SH-SY5Y (cell line): ENCODE results near the gene EXOC6B.

Experiments
- GATA2 ChIP-seq: IDR thresholded peaks from 2 replicates; pipeline ENCODE4 v1.6.1; 2011; ENCODE audit warnings: mild to moderate bottlenecking, low read depth, low read length
- GATA3 ChIP-seq: IDR thresholded peaks from 2 replicates; pipeline ENCODE4 v1.6.1; 2011; ENCODE audit warnings: low read depth, mild to moderate bottlenecking, low read length, moderate library complexity

EXOC6B gene

GRCh38 chr2:72222829-72223564 is 602.8 kb downstream of the EXOC6B start:
- TF ChIP-seq GATA3, result no peak
- TF ChIP-seq GATA2, result peak; percentile 28; the same call in 1 of the 2 replicates

- no peak for TF ChIP-seq GATA2
- no peak for TF ChIP-seq GATA3
Measured at GRCh38 chr2:72220170-72220569, 605.7 kb downstream of the EXOC6B start.

GRCh38 chr2:72214429-72215143 is 611.2 kb downstream of the EXOC6B start:
- TF ChIP-seq GATA3, result no peak
- TF ChIP-seq GATA2, result no peak

DNA sequence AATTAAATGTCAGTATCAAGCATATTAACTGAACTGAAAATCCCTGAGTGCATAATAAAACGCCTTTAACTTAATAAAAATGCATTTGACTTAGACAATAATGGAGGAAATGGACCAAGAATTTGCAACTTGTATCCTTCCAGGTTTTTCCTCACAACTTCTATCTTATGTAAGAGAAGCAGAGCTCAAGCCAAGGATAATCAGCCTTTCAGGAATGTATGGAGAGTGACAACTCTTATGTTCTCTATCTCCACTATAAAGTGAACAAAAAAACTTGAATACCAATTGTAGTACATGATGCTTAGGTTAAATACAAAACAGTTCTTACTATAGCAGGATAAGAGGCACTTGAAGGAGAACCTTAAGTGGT is 613.4 kb downstream of the EXOC6B start:
- TF ChIP-seq GATA3 (no peak), GATA2 (no peak)

GRCh38 chr2:72211777-72212485 is 613.9 kb downstream of the EXOC6B start:
- TF ChIP-seq GATA2 (no peak), GATA3 (no peak)

DNA sequence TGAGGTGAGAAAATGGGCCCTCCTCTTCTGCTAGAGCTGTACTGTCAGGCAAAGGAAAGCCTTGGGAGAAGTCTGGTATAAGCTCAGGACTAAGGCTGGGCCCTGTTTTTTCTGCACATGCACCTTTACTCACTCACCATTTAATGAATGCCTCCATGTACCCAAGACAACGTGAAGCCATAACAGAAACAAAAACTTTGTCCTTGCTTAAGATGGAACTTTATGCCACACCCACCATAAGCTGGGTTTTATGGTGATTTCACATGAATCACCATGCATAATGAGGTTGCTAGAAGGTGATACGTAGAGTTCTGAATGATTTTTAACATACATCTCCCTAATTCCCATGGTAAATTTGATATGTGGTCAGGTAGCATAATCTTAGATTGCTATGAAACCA is 614.5 kb downstream of the EXOC6B start:
- TF ChIP-seq GATA2, result no peak
- TF ChIP-seq GATA3, result no peak

DNA sequence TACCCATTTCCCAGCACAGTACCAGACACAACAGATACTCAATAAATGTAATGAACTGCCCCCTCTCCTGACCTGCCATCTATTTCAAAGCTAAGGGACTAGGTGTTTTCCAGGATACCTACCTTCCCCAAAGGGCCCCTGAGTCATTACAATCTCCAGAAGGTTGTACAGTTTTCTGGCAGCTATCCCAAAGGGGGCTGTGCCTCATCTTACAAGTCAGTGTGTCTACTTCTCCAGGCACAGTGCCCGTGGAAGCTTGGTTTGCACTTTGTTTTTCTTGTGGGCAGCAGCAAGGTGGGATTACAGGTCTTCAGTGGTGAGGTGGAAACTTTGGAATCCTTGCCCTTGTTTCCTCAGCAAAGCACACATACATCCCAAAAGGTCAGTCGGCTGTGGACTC is 615.4 kb downstream of the EXOC6B start:
- TF ChIP-seq GATA3 (no peak), GATA2 (no peak)

DNA sequence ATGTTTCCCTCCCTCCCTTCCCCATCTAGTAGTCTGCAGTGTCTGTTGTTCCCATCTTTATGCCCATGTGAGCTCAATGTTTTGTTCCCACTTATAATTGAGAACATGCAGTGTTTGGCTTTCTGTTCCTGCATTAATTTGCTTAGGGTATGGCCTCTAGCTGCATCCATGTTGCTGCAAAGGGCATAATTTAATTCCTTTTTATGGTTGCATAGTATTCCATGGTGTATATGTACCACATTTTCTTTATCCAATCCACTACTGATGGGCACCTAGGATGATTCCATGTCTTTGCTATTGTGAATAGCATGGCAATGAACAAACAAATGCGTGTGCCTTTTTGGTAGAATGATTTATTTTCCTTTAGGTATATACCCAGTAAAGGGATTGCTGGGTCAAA is 617.6 kb downstream of the EXOC6B start:
- TF ChIP-seq GATA3 (no peak), GATA2 (no peak)

- no peak for TF ChIP-seq GATA2
- no peak for TF ChIP-seq GATA3
Measured at GRCh38 chr2:72207334-72207733, 618.5 kb downstream of the EXOC6B start.

DNA sequence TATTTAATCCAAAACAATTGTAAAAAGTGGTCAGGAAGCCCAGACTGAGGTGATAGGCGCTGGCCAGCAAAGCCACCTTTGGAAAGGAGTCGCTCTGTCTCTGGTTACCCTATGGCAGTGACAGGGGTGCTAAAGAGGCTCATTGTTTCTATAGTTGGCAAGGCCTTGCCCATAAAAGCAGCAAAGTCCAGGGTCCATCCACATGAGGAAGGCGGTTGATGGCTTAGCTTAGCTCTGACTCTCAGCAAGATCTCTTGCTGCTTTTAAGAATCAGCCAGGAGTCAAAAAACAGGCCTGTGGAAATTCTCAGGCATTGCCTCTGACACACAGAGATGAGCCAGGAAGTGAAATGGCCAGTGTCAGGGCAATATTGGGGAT is 620.3 kb downstream of the EXOC6B start:
- TF ChIP-seq GATA2 (no peak), GATA3 (no peak)

GRCh38 chr2:72204786-72205503 is 620.9 kb downstream of the EXOC6B start:
- no peak for TF ChIP-seq GATA3
- TF ChIP-seq GATA2, result no peak

GRCh38 chr2:72204156-72204785 is 621.6 kb downstream of the EXOC6B start:
- no peak for TF ChIP-seq GATA2
- no peak for TF ChIP-seq GATA3

- TF ChIP-seq GATA3 (no peak), GATA2 (no peak)
Measured at GRCh38 chr2:72198532-72199241, 627.1 kb downstream of the EXOC6B start.

DNA sequence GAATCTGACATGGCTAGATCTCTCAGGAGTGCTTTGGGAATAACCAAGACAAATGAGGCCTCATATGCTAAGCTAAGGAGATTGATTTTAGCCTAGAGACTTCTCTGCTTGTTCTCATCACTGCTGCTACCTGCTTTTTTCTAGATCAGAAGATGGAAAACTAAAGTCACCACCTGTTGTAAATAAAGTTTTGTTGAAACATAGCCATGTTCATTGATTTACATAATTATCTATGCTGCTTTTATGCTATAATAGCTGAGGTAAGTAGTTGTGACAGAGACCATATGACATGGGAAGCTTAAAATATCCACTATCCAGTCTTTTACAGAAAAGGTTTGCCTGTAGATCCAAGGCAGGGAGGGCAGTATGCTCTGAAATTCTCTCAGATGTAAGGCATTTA is 632.1 kb downstream of the EXOC6B start:
- TF ChIP-seq GATA3 (no peak), GATA2 (no peak)
